NCI-H345 treated with DMSO at 0.1 percent for 48 hours (cell line): ENCODE measurements around the gene USP21.

Experiments used
- DNase-seq: peaks from one replicate; lab custom pipeline; 2025; ENCODE audit not compliant: unreplicated experiment; lab: John Stamatoyannopoulos, UW

USP21 gene

GRCh38 chr1:161133220-161133740, 26.0 kb upstream of the USP21 start:
- no peak for DNase-seq

- DNase-seq, result no peak
Observed at GRCh38 chr1:161137881-161138280, 21.4 kb upstream of the USP21 start.

GRCh38 chr1:161138431-161138830, 20.9 kb upstream of the USP21 start:
- no peak for DNase-seq

GRCh38 chr1:161139766-161140165, 19.5 kb upstream of the USP21 start:
- DNase-seq, result no peak

- DNase-seq, result no peak
Observed at GRCh38 chr1:161140755-161141400, 18.4 kb upstream of the USP21 start.

- no peak for DNase-seq
Observed at GRCh38 chr1:161145832-161146231, 13.5 kb upstream of the USP21 start.

- no peak for DNase-seq
Observed at GRCh38 chr1:161153176-161153575, 6.1 kb upstream of the USP21 start.

GRCh38 chr1:161153682-161154337, 5.5 kb upstream of the USP21 start, which contains the start of gene UFC1:
UFC1 (plus strand) TSS chr1:161153978; CDS start chr1:161153998, 20 bp downstream.
- DNase-seq, result peak; percentile 94

- DNase-seq, result no peak
Observed at GRCh38 chr1:161157867-161158266, 1.4 kb upstream of the USP21 start.

GRCh38 chr1:161158316-161159010, 837 bp upstream of the USP21 start:
- DNase-seq, result no peak

GRCh38 chr1:161159913-161160243, 578 bp downstream of the USP21 start:
- DNase-seq, result no peak

- no peak for DNase-seq
Observed at GRCh38 chr1:161160671-161161145, 1.4 kb downstream of the USP21 start.

GRCh38 chr1:161161652-161162051, 2.4 kb downstream of the USP21 start:
- DNase-seq, result no peak

- DNase-seq, result no peak
Observed at GRCh38 chr1:161162052-161162451, 2.8 kb downstream of the USP21 start.

- no peak for DNase-seq
Observed at GRCh38 chr1:161162806-161163205, 3.5 kb downstream of the USP21 start.

GRCh38 chr1:161163793-161164192, 4.5 kb downstream of the USP21 start:
- no peak for DNase-seq

GRCh38 chr1:161164901-161165610, 5.8 kb downstream of the USP21 start:
- no peak for DNase-seq

GRCh38 chr1:161165742-161166668, 6.7 kb downstream of the USP21 start, which contains the start of gene PPOX:
PPOX (plus strand) TSS chr1:161166426; CDS start chr1:161166848, 422 bp downstream.
- DNase-seq, result peak; percentile 95

- peak; percentile 6 for DNase-seq
Observed at GRCh38 chr1:161166669-161167548, 7.6 kb downstream of the USP21 start.
